SK-N-SH treated with all-trans-retinoic acid at 6 μM for 48 hours (cell line): ENCODE data around the gene ZNF202.

Experiments used
- ATAC-seq: fragments of 200-7000 bp; cut with Tn5 transposase; 3 replicates; pipeline ENCODE4 v1.9.1; 2020; ENCODE audit warnings: mild to moderate bottlenecking, moderate library complexity
- ARNTL ChIP-seq: fragments of 450-650 bp; formaldehyde crosslinking; IDR thresholded peaks from 2 replicates; pipeline ENCODE4 v1.5.0; 2020; ENCODE audit warnings: low read depth, mild to moderate bottlenecking, moderate library complexity, borderline replicate concordance
- CREB5 ChIP-seq: fragments of 250-450 bp; sonication (Bioruptor Pico); IDR thresholded peaks from 2 replicates; pipeline ENCODE4 v1.5.1; 2020; ENCODE audit warnings: low read depth, mild to moderate bottlenecking, moderate library complexity
- CSDC2 ChIP-seq: fragments of 250-450 bp; sonication (Bioruptor Pico); IDR thresholded peaks from 2 replicates; pipeline ENCODE4 v1.5.0; 2020; ENCODE audit warnings: mild to moderate bottlenecking, moderate library complexity
- CSRNP3 ChIP-seq: fragments of 250-450 bp; sonication (Bioruptor Pico); IDR thresholded peaks from 2 replicates; pipeline ENCODE4 v1.5.1; 2021; ENCODE audit warnings: mild to moderate bottlenecking, moderate library complexity
- ESRRG ChIP-seq: fragments of 250-450 bp; sonication (Bioruptor Pico); IDR thresholded peaks from 2 replicates; pipeline ENCODE4 v1.6.1; 2021; ENCODE audit warnings: mild to moderate bottlenecking
- GLIS3 ChIP-seq: fragments of 250-450 bp; sonication (Bioruptor Pico); IDR thresholded peaks from 2 replicates; pipeline ENCODE4 v1.5.0; 2020; ENCODE audit warnings: mild to moderate bottlenecking, moderate library complexity
- ISL1 ChIP-seq: fragments of 250-450 bp; sonication (Bioruptor Pico); IDR thresholded peaks from 2 replicates; pipeline ENCODE4 v2.1.2; 2022; ENCODE audit warnings: mild to moderate bottlenecking, moderate library complexity
- OSR1 ChIP-seq: fragments of 250-450 bp; sonication (Bioruptor Pico); IDR thresholded peaks from 2 replicates; pipeline ENCODE4 v1.8.0; 2022; ENCODE audit warnings: moderate library complexity, mild to moderate bottlenecking, inconsistent platforms
- PATZ1 ChIP-seq: fragments of 250-450 bp; sonication (Bioruptor Pico); IDR thresholded peaks from 2 replicates; pipeline ENCODE4 v1.8.0; 2020; ENCODE audit warnings: mild to moderate bottlenecking, moderate library complexity, borderline replicate concordance
- POU6F1 ChIP-seq: fragments of 250-450 bp; sonication (Bioruptor Pico); IDR thresholded peaks from 2 replicates; pipeline ENCODE4 v1.8.0; 2021; ENCODE audit warnings: low read depth, mild to moderate bottlenecking, moderate library complexity, borderline replicate concordance
- PPARA ChIP-seq: fragments of 250-450 bp; sonication (Bioruptor Pico); IDR thresholded peaks from 2 replicates; pipeline ENCODE4 v1.5.0; 2020; ENCODE audit warnings: mild to moderate bottlenecking, borderline replicate concordance
- RARB ChIP-seq: fragments of 250-450 bp; sonication (Bioruptor Pico); IDR thresholded peaks from 2 replicates; pipeline ENCODE4 v1.8.0; 2021; ENCODE audit warnings: mild to moderate bottlenecking, moderate library complexity
- SNAI2 ChIP-seq: fragments of 250-450 bp; sonication (Bioruptor Pico); IDR thresholded peaks from 2 replicates; pipeline ENCODE4 v1.5.0; 2020; ENCODE audit warnings: mild to moderate bottlenecking, moderate library complexity
- TCF4 ChIP-seq: fragments of 250-450 bp; sonication (Bioruptor Pico); IDR thresholded peaks from 2 replicates; pipeline ENCODE4 v1.8.0; 2021; ENCODE audit warnings: mild to moderate bottlenecking, moderate library complexity, borderline replicate concordance
- TOX ChIP-seq: fragments of 250-450 bp; sonication (Bioruptor Pico); IDR thresholded peaks from 2 replicates; pipeline ENCODE4 v1.8.0; 2021; ENCODE audit warnings: mild to moderate bottlenecking, moderate library complexity, borderline replicate concordance
- TSHZ2 ChIP-seq: fragments of 250-450 bp; sonication (Bioruptor Pico); IDR thresholded peaks from 2 replicates; pipeline ENCODE4 v1.5.0; 2020; ENCODE audit warnings: mild to moderate bottlenecking, moderate library complexity
- ZC3H10 ChIP-seq: fragments of 250-450 bp; sonication (Bioruptor Pico); IDR thresholded peaks from 2 replicates; pipeline ENCODE4 v1.5.1; 2021; ENCODE audit warnings: mild to moderate bottlenecking, moderate library complexity
- ZFP3 ChIP-seq: fragments of 250-450 bp; sonication (Bioruptor Pico); IDR thresholded peaks from 2 replicates; pipeline ENCODE4 v1.5.0; 2020; ENCODE audit warnings: mild to moderate bottlenecking, moderate library complexity
- ZFP30 ChIP-seq: fragments of 450-650 bp; formaldehyde crosslinking; IDR thresholded peaks from 2 replicates; pipeline ENCODE4 v1.5.0; 2022; ENCODE audit warnings: mild to moderate bottlenecking, moderate library complexity
- ZNF565 ChIP-seq: fragments of 450-650 bp; formaldehyde crosslinking; conservative IDR thresholded peaks from 2 replicates; pipeline ENCODE4 v1.5.0; 2020; ENCODE audit warnings: low read depth, mild to moderate bottlenecking, moderate library complexity
- ZNF70 ChIP-seq: fragments of 450-650 bp; formaldehyde crosslinking; IDR thresholded peaks from 2 replicates; pipeline ENCODE4 v1.5.0; 2020; ENCODE audit warnings: mild to moderate bottlenecking, moderate library complexity
- ZNF8 ChIP-seq: fragments of 450-650 bp; formaldehyde crosslinking; IDR thresholded peaks from 2 replicates; pipeline ENCODE4 v1.5.0; 2020; ENCODE audit warnings: mild to moderate bottlenecking, moderate library complexity

ZNF202 gene

GRCh38 chr11:123694551-123694950 is 46.9 kb downstream of the ZNF202 start:
- ATAC-seq = no peak
- TF ChIP-seq GLIS3 (CRISPR knock-in tag) (no peak), PATZ1 (no peak), OSR1 (no peak), ZFP30 (CRISPR knock-in tag) (no peak), RARB (no peak), PPARA (CRISPR knock-in tag) (no peak), ZC3H10 (no peak), ZFP3 (no peak), ZNF8 (CRISPR knock-in tag) (no peak), CREB5 (CRISPR knock-in tag) (no peak), CSDC2 (no peak), ESRRG (CRISPR knock-in tag) (no peak), ZNF70 (CRISPR knock-in tag) (no peak), ARNTL (CRISPR knock-in tag) (no peak)

GRCh38 chr11:123692961-123693360 is 48.5 kb downstream of the ZNF202 start:
- TF ChIP-seq PPARA (CRISPR knock-in tag) (no peak), CSRNP3 (no peak), CSDC2 (no peak), PATZ1 (no peak), ZFP3 (no peak), ZNF70 (CRISPR knock-in tag) (no peak), ZFP30 (CRISPR knock-in tag) (no peak), TOX (no peak), GLIS3 (CRISPR knock-in tag) (no peak)
- ATAC-seq = no peak

- no peak for TF ChIP-seq ZFP30 (CRISPR knock-in tag)
- TF ChIP-seq POU6F1 (CRISPR knock-in tag) = no peak
- no peak for TF ChIP-seq ESRRG (CRISPR knock-in tag)
- no peak for TF ChIP-seq RARB
- TF ChIP-seq CREB5 (CRISPR knock-in tag) = no peak
- TF ChIP-seq TOX = no peak
- TF ChIP-seq CSDC2 = no peak
- no peak for TF ChIP-seq SNAI2
- TF ChIP-seq PATZ1 = no peak
- TF ChIP-seq ZFP3 = no peak
- TF ChIP-seq TSHZ2 (CRISPR knock-in tag) = no peak
- TF ChIP-seq ISL1 (CRISPR knock-in tag) = no peak
- TF ChIP-seq ZNF565 (CRISPR knock-in tag) = no peak
- TF ChIP-seq ZC3H10 = no peak
- TF ChIP-seq TCF4 = no peak
- TF ChIP-seq CSRNP3 = no peak
- no peak for TF ChIP-seq GLIS3 (CRISPR knock-in tag)
- ATAC-seq = peak; percentile 55; the same call in 2 of the 3 replicates
These were observed 51.0 kb downstream of the ZNF202 start for GRCh38 chr11:123690485-123690884.
